GM12878 (cell line): Measurements from ENCODE around the gene C1orf198. TPM values are rescaled to one million over a fixed set of nuclear protein-coding genes. Genes with fewer than 3 reads are reported as not detected.

ENCODE experiments used
- ATAC-seq: fragments of 200-7000 bp; cut with Tn5 transposase; 3 replicates; pipeline ENCODE4 v1.9.1; 2020; ENCODE audit warnings: mild to moderate bottlenecking, moderate library complexity
- BruUV-seq: library from RNA; stranded (reverse); fragments of 400-500 nt; replicated peaks from 2 replicates; lab custom pipeline; 2021; lab: Mats Ljungman, UMichigan
- CTCF ChIA-PET: fragments of 300-600 bp; sonication (Branson Sonifier 250); formaldehyde crosslinking; extraction: SDS; loops from one replicate; lab custom pipeline; 2021; ENCODE audit warnings: inconsistent platforms; lab: Yijun Ruan, JAX
- POLR2A ChIA-PET: fragments of 350-600 bp; formaldehyde crosslinking; extraction: SDS; loops from one replicate; lab custom pipeline; 2021; ENCODE audit warnings: inconsistent platforms; lab: Charles Lee
- RAD21 ChIA-PET: fragments of 300-600 bp; sonication (Branson Sonifier 250); formaldehyde crosslinking; loops from one replicate; lab custom pipeline; 2023; ENCODE audit warnings: antibody characterized with exemption; ENCODE audit not compliant: unreplicated experiment; lab: Charles Lee
- SMC1A ChIA-PET: fragments of 300-600 bp; sonication (Branson Sonifier 250); formaldehyde crosslinking; loops from one replicate; lab custom pipeline; 2023; ENCODE audit not compliant: unreplicated experiment, uncharacterized antibody; lab: Charles Lee
- DNase-seq: peaks from one replicate; pipeline ENCODE4 v3.0.0-alpha.2; 2011; ENCODE audit warnings: low read depth, low spot score
- FAIRE-seq: peaks from 3 replicates; lab custom pipeline; 2011; peaks lifted over from hg19 to GRCh38; lab: Jason Lieb, UNC
- H2AFZ ChIP-seq: 2 replicates; pipeline ENCODE4 v1.6.0; 2011; ENCODE audit warnings: low read depth, low read length, control low read depth; ENCODE audit not compliant: control insufficient read depth
- H3K27ac ChIP-seq: 2 replicates; pipeline ENCODE4 v1.5.1; 2011; ENCODE audit warnings: control low read depth; ENCODE audit not compliant: control insufficient read depth, insufficient read depth
- H3K27me3 ChIP-seq, 2 experiments: replicated peaks in 1 of 2; 2 replicates each; pipeline versions ENCODE4 v1.6.0 to v1.6.1; 2011; ENCODE audit warnings: low read length in 1 of 2; ENCODE audit not compliant: control insufficient read depth in 2 of 2, insufficient read depth in 2 of 2
- H3K36me3 ChIP-seq, 2 experiments: 2 replicates each; pipeline ENCODE4 v1.5.1; 2011; ENCODE audit warnings: low read length in 1 of 2; ENCODE audit not compliant: control insufficient read depth in 2 of 2, insufficient read depth in 2 of 2
- H3K4me1 ChIP-seq: 2 replicates; pipeline ENCODE4 v1.6.1; 2011; ENCODE audit warnings: mild to moderate bottlenecking, low read length, moderate library complexity, mixed read lengths; ENCODE audit not compliant: control insufficient read depth, insufficient read depth
- H3K4me2 ChIP-seq: 2 replicates; pipeline ENCODE4 v1.6.0; 2011; ENCODE audit warnings: control low read depth; ENCODE audit not compliant: control insufficient read depth, insufficient read depth
- H3K4me3 ChIP-seq: fragments of 200-600 bp; sonication (generic); 2 replicates; pipeline ENCODE4 v1.5.1; 2016
- H3K79me2 ChIP-seq: 2 replicates; pipeline ENCODE4 v1.6.0; 2011; ENCODE audit warnings: low read length; ENCODE audit not compliant: control insufficient read depth, insufficient read depth
- H3K9ac ChIP-seq: 2 replicates; pipeline ENCODE4 v1.8.0; 2011; ENCODE audit warnings: low read length, control low read depth, mixed read lengths; ENCODE audit not compliant: control insufficient read depth, insufficient read depth
- H3K9me3 ChIP-seq: replicated peaks from 3 replicates; pipeline ENCODE4 v1.5.1; 2011; ENCODE audit warnings: mild to moderate bottlenecking, low read length; ENCODE audit not compliant: control insufficient read depth, insufficient read depth
- H4K20me1 ChIP-seq: 2 replicates; pipeline ENCODE4 v1.6.0; 2011; ENCODE audit not compliant: control insufficient read depth, insufficient read depth
- CBFB ChIP-seq: IDR thresholded peaks from 2 replicates; pipeline ENCODE4 v1.6.1; 2016; ENCODE audit warnings: antibody characterized with exemption, low read depth
- EGR1 ChIP-seq, 2 experiments: IDR thresholded peaks; 1 replicate in 1 of 2; 2 replicates in 1 of 2; pipeline ENCODE4 v1.6.1; 2011 to 2012; ENCODE audit warnings: low read depth in 2 of 2, low read length in 2 of 2, borderline replicate concordance in 1 of 2, mild to moderate bottlenecking in 1 of 2, moderate library complexity in 1 of 2
- JUND ChIP-seq: IDR thresholded peaks from 2 replicates; pipeline ENCODE4 v1.6.1; 2012; ENCODE audit warnings: low read depth, mild to moderate bottlenecking, low read length, improper control_type of control experiment, moderate library complexity
- PAX5 ChIP-seq: IDR thresholded peaks from 2 replicates; pipeline ENCODE4 v1.6.1; 2011; ENCODE audit warnings: low read depth, low read length, borderline replicate concordance
- PAX8 ChIP-seq: fragments of 450-650 bp; IDR thresholded peaks from 2 replicates; pipeline ENCODE4 v1.6.1; 2017; ENCODE audit warnings: mild to moderate bottlenecking, moderate library complexity
- SMARCA5 ChIP-seq: fragments of 450-650 bp; IDR thresholded peaks from 2 replicates; pipeline ENCODE4 v1.6.1; 2017; ENCODE audit warnings: mild to moderate bottlenecking
- SPI1 ChIP-seq: IDR thresholded peaks from 2 replicates; pipeline ENCODE4 v1.6.1; 2011; ENCODE audit warnings: low read depth, mild to moderate bottlenecking, low read length, moderate library complexity, borderline replicate concordance; ENCODE audit not compliant: insufficient read depth
- SREBF2 ChIP-seq: IDR thresholded peaks from 2 replicates; pipeline ENCODE4 v1.6.1; 2012; ENCODE audit warnings: mild to moderate bottlenecking, low read length
- STAT3 ChIP-seq: IDR thresholded peaks from 2 replicates; pipeline ENCODE4 v1.6.1; 2011; ENCODE audit warnings: low read depth, low read length, improper control_type of control experiment
- YBX1 ChIP-seq: fragments of 450-650 bp; IDR thresholded peaks from 2 replicates; pipeline ENCODE4 v1.6.1; 2016; ENCODE audit warnings: antibody characterized with exemption
- ZBED1 ChIP-seq: IDR thresholded peaks from 2 replicates; pipeline ENCODE4 v1.6.1; 2016; ENCODE audit warnings: borderline replicate concordance
- WGBS: methylation state at CpG from one replicate; pipeline ENCODE4 v1.1.6; 2016; ENCODE audit warnings: low lambda C conversion rate; ENCODE audit not compliant: insufficient replicate concordance, insufficient coverage; ENCODE audit errors: missing lambda C conversion rate; 5-methylcytosine and 5-hydroxymethylcytosine counted together
- in situ Hi-C: fragments of 300-500 bp; cut with MboI; formaldehyde crosslinking; loops from 9 replicates; pipeline ENCODE4 v1.14.3; 2018; ENCODE audit warnings: mixed read lengths
- intact Hi-C: fragments of 100-400 bp; cut with micrococcal nuclease; formaldehyde crosslinking; loops from one replicate; pipeline ENCODE4 v1.14.2; 2022; ENCODE audit not compliant: unreplicated experiment
- polyA plus RNA-seq, 11 experiments: library from polyadenylated mRNA; depleted of rRNA in 4 of 11; unstranded in 6 of 11; stranded (reverse) in 5 of 11; fragments of >200 nt; fragmentation: Nextera tagmentation in 4 of 11; fragmentation: Illumina TruSeq in 1 of 11; extraction: Ambion mirVana in 4 of 11; extraction: Trizol in 1 of 11; gene quantifications; 1 replicate in 1 of 11; 2 replicates in 10 of 11; pipeline versions ENCODE4 v1.2.1 to v1.2.3, GENCODE V29; 2011 to 2016; ENCODE audit warnings: inconsistent platforms in 2 of 11, missing spikeins in 2 of 11, low read depth in 1 of 11
- total RNA-seq, 4 experiments: library from RNA; depleted of rRNA in 3 of 4; stranded (reverse); fragments of >200 nt in 3 of 4; fragmentation: Illumina TruSeq in 1 of 4; extraction: Trizol in 1 of 4; gene quantifications; 2 replicates each; pipeline versions ENCODE4 v1.2.1 to v1.2.3, GENCODE V29; 2013 to 2021
- TF ChIP-seq, protein P1 (sequence below): IDR thresholded peaks from 2 replicates; pipeline ENCODE4 v1.6.1; 2011; ENCODE audit warnings: borderline replicate concordance, low read depth, mild to moderate bottlenecking, moderate library complexity, mixed read lengths, low read length; ENCODE audit not compliant: insufficient read depth; ENCODE audit errors: extremely low read length
- TF ChIP-seq, protein P2 (sequence below): fragments of 450-650 bp; IDR thresholded peaks from 2 replicates; pipeline ENCODE4 v1.6.1; 2018; ENCODE audit warnings: borderline replicate concordance, mild to moderate bottlenecking; ENCODE audit not compliant: partially characterized antibody
- TF ChIP-seq, protein P3 (sequence below): fragments of 450-650 bp; IDR thresholded peaks from 2 replicates; pipeline ENCODE4 v1.6.1; 2016; ENCODE audit warnings: mild to moderate bottlenecking

C1orf198 gene
- total and polyA plus RNA-seq, 10 of the 15 experiments (the other 5 are each of a cell fraction or from before 2014, with no cell fraction given): 0.16 to 2.8 (median 1.1) TPM

DNA sequence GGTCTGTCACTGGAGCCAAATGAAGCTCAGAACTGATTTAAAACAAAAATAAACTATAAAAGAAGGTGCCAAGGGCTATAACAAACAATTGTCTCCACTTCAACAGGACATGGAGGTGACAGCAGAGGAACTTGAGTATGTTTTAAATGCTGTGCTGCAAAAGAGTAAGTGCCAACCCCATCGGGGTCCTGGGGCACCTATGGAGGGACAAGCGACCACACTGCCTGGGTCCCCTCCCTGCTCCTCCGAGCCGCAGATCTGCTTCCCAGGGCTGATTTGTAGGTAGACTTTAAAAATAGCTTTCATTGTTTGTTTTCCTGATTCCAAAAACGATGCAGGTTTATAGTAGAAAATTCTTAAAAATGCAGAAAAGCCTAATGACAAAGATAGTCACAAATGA is 78.3 kb downstream of the C1orf198 start:
- no peaks in the 10 kb centered on the region for H3K4me1 ChIP-seq
- TF ChIP-seq ZBED1: no peak
- TF ChIP-seq SPI1: no peak
- TF ChIP-seq SMARCA5: no peak
- no peak for TF ChIP-seq EGR1 (IDR thresholded peaks at IDR 0.05; ENCODE audit: borderline replicate concordance in 1 of 2, low read depth in 2 of 2, low read length in 2 of 2)
- TF ChIP-seq, protein P1, sequence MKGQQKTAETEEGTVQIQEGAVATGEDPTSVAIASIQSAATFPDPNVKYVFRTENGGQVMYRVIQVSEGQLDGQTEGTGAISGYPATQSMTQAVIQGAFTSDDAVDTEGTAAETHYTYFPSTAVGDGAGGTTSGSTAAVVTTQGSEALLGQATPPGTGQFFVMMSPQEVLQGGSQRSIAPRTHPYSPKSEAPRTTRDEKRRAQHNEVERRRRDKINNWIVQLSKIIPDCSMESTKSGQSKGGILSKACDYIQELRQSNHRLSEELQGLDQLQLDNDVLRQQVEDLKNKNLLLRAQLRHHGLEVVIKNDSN: no peak
- TF ChIP-seq PAX5: no peak
- TF ChIP-seq, protein P2, sequence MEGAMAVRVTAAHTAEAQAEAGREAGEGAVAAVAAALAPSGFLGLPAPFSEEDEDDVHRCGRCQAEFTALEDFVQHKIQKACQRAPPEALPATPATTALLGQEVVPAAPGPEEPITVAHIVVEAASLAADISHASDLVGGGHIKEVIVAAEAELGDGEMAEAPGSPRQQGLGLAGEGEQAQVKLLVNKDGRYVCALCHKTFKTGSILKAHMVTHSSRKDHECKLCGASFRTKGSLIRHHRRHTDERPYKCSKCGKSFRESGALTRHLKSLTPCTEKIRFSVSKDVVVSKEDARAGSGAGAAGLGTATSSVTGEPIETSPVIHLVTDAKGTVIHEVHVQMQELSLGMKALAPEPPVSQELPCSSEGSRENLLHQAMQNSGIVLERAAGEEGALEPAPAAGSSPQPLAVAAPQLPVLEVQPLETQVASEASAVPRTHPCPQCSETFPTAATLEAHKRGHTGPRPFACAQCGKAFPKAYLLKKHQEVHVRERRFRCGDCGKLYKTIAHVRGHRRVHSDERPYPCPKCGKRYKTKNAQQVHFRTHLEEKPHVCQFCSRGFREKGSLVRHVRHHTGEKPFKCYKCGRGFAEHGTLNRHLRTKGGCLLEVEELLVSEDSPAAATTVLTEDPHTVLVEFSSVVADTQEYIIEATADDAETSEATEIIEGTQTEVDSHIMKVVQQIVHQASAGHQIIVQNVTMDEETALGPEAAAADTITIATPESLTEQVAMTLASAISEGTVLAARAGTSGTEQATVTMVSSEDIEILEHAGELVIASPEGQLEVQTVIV: no peak
- no peak for TF ChIP-seq STAT3
- no peak for TF ChIP-seq CBFB
- TF ChIP-seq PAX8: no peak
- no peak for TF ChIP-seq JUND
- no peak for TF ChIP-seq YBX1
- TF ChIP-seq, protein P3, sequence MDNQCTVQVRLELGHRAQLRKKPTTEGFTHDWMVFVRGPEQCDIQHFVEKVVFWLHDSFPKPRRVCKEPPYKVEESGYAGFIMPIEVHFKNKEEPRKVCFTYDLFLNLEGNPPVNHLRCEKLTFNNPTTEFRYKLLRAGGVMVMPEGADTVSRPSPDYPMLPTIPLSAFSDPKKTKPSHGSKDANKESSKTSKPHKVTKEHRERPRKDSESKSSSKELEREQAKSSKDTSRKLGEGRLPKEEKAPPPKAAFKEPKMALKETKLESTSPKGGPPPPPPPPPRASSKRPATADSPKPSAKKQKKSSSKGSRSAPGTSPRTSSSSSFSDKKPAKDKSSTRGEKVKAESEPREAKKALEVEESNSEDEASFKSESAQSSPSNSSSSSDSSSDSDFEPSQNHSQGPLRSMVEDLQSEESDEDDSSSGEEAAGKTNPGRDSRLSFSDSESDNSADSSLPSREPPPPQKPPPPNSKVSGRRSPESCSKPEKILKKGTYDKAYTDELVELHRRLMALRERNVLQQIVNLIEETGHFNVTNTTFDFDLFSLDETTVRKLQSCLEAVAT: no peak
- TF ChIP-seq SREBF2: no peak

More for the DNA sequence above, 78.3 kb downstream of the C1orf198 start:
- Histone ChIP-seq H4K20me1 (no peaks in the 10 kb centered on the region), H3K27ac (no peak overlapping the region), H3K4me2 (no peak overlapping the region), H2AFZ (no peak overlapping the region), H3K4me3 (no peak overlapping the region), H3K9me3 (no peaks in the 10 kb centered on the region), H3K79me2 (no peaks in the 10 kb centered on the region), H3K36me3 (no peaks in the 10 kb centered on the region), H3K9ac (no peak overlapping the region), H3K27me3 (no peaks in the 10 kb centered on the region; a peak in 1 of 4 replicates)
- no peak for DNase-seq
- no TSS peak for BruUV-seq
- WGBS: 7% methylated on average over 5 of the region's 5 CpGs
- POLR2A ChIA-PET: no interaction called here
- intact Hi-C loops (loop anchor here (10.0 kb wide), 1 partner anchor 305 kb away; no protein-coding TSS in a partner anchor), in situ Hi-C loops (no loop called here)
- FAIRE-seq: no peak
- CTCF ChIA-PET: no interaction called here
- SMC1A ChIA-PET: no interaction called here
- RAD21 ChIA-PET: no interaction called here
- no peak for ATAC-seq
